ENCODE measurements around the gene RAVER1. TPM values are rescaled to one million over a fixed set of nuclear protein-coding genes. Genes with fewer than 3 reads are reported as not detected.
"Not testable (repeated sequence)": the region's sequence is repeated elsewhere in the genome, so short reads cannot be mapped to it uniquely, and the experiment has no call there.

Gene RAVER1
- total RNA-seq, 1 experiment from 2014 or later = 55.1 TPM

DNA sequence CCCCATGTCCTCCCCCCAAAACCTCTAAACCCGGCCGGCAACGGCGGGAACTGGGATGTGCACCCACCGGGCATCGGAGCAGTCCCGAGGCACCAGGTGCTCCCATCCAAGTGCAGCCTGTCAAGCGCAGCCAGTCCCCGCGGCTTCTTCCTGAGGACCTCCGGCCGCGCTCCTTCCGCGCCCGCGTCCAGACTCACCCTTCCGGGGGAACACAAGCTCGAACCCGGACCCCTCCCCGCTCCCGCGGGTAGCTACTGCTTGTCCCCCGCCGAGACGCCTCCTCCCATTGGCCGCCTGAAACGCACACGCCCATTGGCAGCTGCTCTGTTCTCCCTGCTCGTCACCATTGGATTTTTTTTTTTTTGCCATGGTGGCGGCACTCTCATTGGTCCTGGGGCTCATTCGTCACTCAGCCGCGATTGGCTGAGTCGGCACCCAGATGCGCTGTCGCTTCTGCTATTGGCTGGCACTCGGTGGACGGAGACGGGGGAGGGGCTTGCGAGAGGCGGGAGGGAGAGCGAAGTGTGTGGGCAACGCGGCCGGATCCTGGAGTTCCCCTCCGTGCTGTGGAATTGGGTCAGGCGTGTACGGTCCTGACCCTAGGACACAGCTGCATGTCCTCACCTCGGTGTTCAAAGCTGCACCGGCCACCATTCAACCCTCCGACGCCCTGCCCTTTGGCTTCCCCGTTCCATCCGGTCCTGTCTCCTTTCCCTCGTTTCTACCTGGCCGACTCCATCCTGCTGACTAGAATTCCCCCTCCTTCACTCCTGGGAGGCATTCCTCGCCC is 47.2 kb upstream of the RAVER1 start, which contains the start of gene TYK2:
Gene TYK2 (minus strand): TSS at position 260 of the 790 bp plus-strand sequence. CDS start 2,166 bp downstream, outside the sequence.
- intact Hi-C loops (cut with micrococcal nuclease; ENCODE audit: unreplicated experiment) = loop anchor here (1.0 to 2.0 kb wide), 3 partner anchors 22 to 112 kb away; partner anchors contain the start of gene RAVER1
- peaks cover 8% of the 10 kb centered on the region for H3K4me1 Mint-ChIP-seq (ENCODE audit: low read depth, unreplicated experiment)
- H3K36me3 Mint-ChIP-seq (ENCODE audit: insufficient read depth, unreplicated experiment) = peaks cover 24% of the 10 kb centered on the region
- Histone ChIP-seq H3K4me3 (ENCODE audit: low read depth, low read length) (peak within 1 kb of the TSS; percentile 96), H3K4me1 (peaks cover 8% of the 10 kb centered on the region), H3K36me3 (ENCODE audit: control insufficient read depth, insufficient read depth, low read length) (peaks cover 1% of the 10 kb centered on the region; the same call in 1 of the 2 replicates), H3K27me3 (replicated peaks; ENCODE audit: control insufficient read depth, insufficient read depth, low read length) (no peaks in the 10 kb centered on the region), H3K9me3 (no peaks in the 10 kb centered on the region)
- no peaks in the 10 kb centered on the region for H3K27me3 Mint-ChIP-seq (ENCODE audit: insufficient read depth, unreplicated experiment)
- TF ChIP-seq CTCF (IDR thresholded peaks at IDR 0.05; ENCODE audit: insufficient read depth in 1 of 2, low read depth in 1 of 2, low read length in 1 of 2, severe bottlenecking in 1 of 2, unreplicated experiment in 1 of 2) = no peak
- CTCF ChIA-PET = interaction anchor here (0.6 to 1.8 kb wide), 15 partner anchors 8 to 708 kb away, joined by 3 to 18 read pairs (median 3); partner anchors contain the start of genes CDC37, DNMT1, ICAM1 and ICAM5
- DNase-seq = peak; percentile 97 to 98
- H3K4me3 Mint-ChIP-seq (ENCODE audit: unreplicated experiment) = peak within 1 kb of the TSS; percentile 85
- POLR2A ChIA-PET = interaction anchor here (0.5 to 1.9 kb wide), 16 partner anchors 8 to 1936 kb away, joined by 3 to 10 read pairs (median 4); partner anchors contain the start of genes CDC37, ICAM1, ICAM5 and PPAN
- no TSS peak for BruUV-seq (replicated peaks)
- no peaks in the 10 kb centered on the region for H3K9me3 Mint-ChIP-seq (ENCODE audit: unreplicated experiment)
- H3K27ac Mint-ChIP-seq (ENCODE audit: unreplicated experiment) = peak within 1 kb of the TSS; percentile 95

GRCh38 chr19:10379880-10380312 is 46.6 kb upstream of the RAVER1 start:
- peak overlapping the region; percentile 85 for H3K4me3 Mint-ChIP-seq (ENCODE audit: unreplicated experiment)
- CTCF ChIA-PET = interaction anchor here (0.6 to 1.8 kb wide), 11 partner anchors 9 to 484 kb away, joined by 3 to 18 read pairs (median 4); partner anchors contain the start of genes CDC37, ICAM1 and ICAM5
- BruUV-seq (replicated peaks) = TSS peak; percentile 88
- POLR2A ChIA-PET = interaction anchor here (0.5 to 1.9 kb wide), 12 partner anchors 9 to 1935 kb away, joined by 3 to 10 read pairs (median 4); partner anchors contain the start of genes ICAM1, ICAM5 and RAVER1
- peak overlapping the region; percentile 95 for H3K27ac Mint-ChIP-seq (ENCODE audit: unreplicated experiment)
- H3K9me3 Mint-ChIP-seq (ENCODE audit: unreplicated experiment) = no peaks in the 10 kb centered on the region
- intact Hi-C loops (cut with micrococcal nuclease; ENCODE audit: unreplicated experiment) = loop anchor here (1.0 to 2.0 kb wide), 3 partner anchors 22 to 111 kb away; partner anchors contain the start of gene RAVER1
- Histone ChIP-seq H3K27me3 (replicated peaks; ENCODE audit: control insufficient read depth, insufficient read depth, low read length) (no peaks in the 10 kb centered on the region), H3K4me3 (ENCODE audit: low read depth, low read length) (peak overlapping the region; percentile 96), H3K36me3 (ENCODE audit: control insufficient read depth, insufficient read depth, low read length) (peaks cover 1% of the 10 kb centered on the region; the same call in 1 of the 2 replicates), H3K9me3 (no peaks in the 10 kb centered on the region), H3K4me1 (peaks cover 8% of the 10 kb centered on the region)
- no peaks in the 10 kb centered on the region for H3K27me3 Mint-ChIP-seq (ENCODE audit: insufficient read depth, unreplicated experiment)
- peaks cover 27% of the 10 kb centered on the region for H3K36me3 Mint-ChIP-seq (ENCODE audit: insufficient read depth, unreplicated experiment)
- no peak for DNase-seq
- no peak for TF ChIP-seq CTCF (IDR thresholded peaks at IDR 0.05; ENCODE audit: insufficient read depth in 1 of 2, low read depth in 1 of 2, low read length in 1 of 2, severe bottlenecking in 1 of 2, unreplicated experiment in 1 of 2)
- H3K4me1 Mint-ChIP-seq (ENCODE audit: low read depth, unreplicated experiment) = peaks cover 8% of the 10 kb centered on the region

GRCh38 chr19:10378124-10378523 is 44.8 kb upstream of the RAVER1 start:
- Mint-ChIP-seq H3K27ac (ENCODE audit: unreplicated experiment) (no peak overlapping the region), H3K9me3 (ENCODE audit: unreplicated experiment) (no peaks in the 10 kb centered on the region), H3K4me1 (ENCODE audit: low read depth, unreplicated experiment) (peaks cover 8% of the 10 kb centered on the region), H3K36me3 (ENCODE audit: insufficient read depth, unreplicated experiment) (peaks cover 30% of the 10 kb centered on the region), H3K4me3 (ENCODE audit: unreplicated experiment) (no peak overlapping the region), H3K27me3 (ENCODE audit: insufficient read depth, unreplicated experiment) (no peaks in the 10 kb centered on the region)
- BruUV-seq (replicated peaks) = no TSS peak
- DNase-seq = no peak
- Histone ChIP-seq H3K36me3 (ENCODE audit: control insufficient read depth, insufficient read depth, low read length) (peaks cover 1% of the 10 kb centered on the region; the same call in 1 of the 2 replicates), H3K9me3 (no peaks in the 10 kb centered on the region), H3K27me3 (replicated peaks; ENCODE audit: control insufficient read depth, insufficient read depth, low read length) (no peaks in the 10 kb centered on the region), H3K4me1 (peaks cover 8% of the 10 kb centered on the region), H3K4me3 (ENCODE audit: low read depth, low read length) (no peak overlapping the region)
- no peak for TF ChIP-seq CTCF (IDR thresholded peaks at IDR 0.05; ENCODE audit: insufficient read depth in 1 of 2, low read depth in 1 of 2, low read length in 1 of 2, severe bottlenecking in 1 of 2, unreplicated experiment in 1 of 2)
- ChIA-PET POLR2A (interaction anchor here (0.6 kb wide), 1 partner anchor 216 kb away, joined by 4 read pairs; no protein-coding TSS in a partner anchor), CTCF (no interaction called here)
- intact Hi-C loops (cut with micrococcal nuclease; ENCODE audit: unreplicated experiment) = no loop called here

- H3K4me3 ChIP-seq (ENCODE audit: low read depth, low read length); BruUV-seq (replicated peaks); DNase-seq; H3K36me3 ChIP-seq (ENCODE audit: control insufficient read depth, insufficient read depth, low read length); H3K9me3 Mint-ChIP-seq (ENCODE audit: unreplicated experiment); H3K4me1 ChIP-seq; H3K27ac Mint-ChIP-seq (ENCODE audit: unreplicated experiment); CTCF ChIA-PET; POLR2A ChIA-PET; H3K4me1 Mint-ChIP-seq (ENCODE audit: low read depth, unreplicated experiment); H3K27me3 Mint-ChIP-seq (ENCODE audit: insufficient read depth, unreplicated experiment); H3K9me3 ChIP-seq; intact Hi-C loops (cut with micrococcal nuclease; ENCODE audit: unreplicated experiment); H3K4me3 Mint-ChIP-seq (ENCODE audit: unreplicated experiment); H3K27me3 ChIP-seq (replicated peaks; ENCODE audit: control insufficient read depth, insufficient read depth, low read length): not testable (repeated sequence)
- H3K36me3 Mint-ChIP-seq (ENCODE audit: insufficient read depth, unreplicated experiment) = peaks cover 30% of the 10 kb centered on the region
Observed at GRCh38 chr19:10377140-10377640, 43.9 kb upstream of the RAVER1 start.

All from Caco-2 (cell line).